ENCODE data around the gene SBF2. TPM values are rescaled to one million over a fixed set of nuclear protein-coding genes. Genes with fewer than 3 reads are reported as not detected.

SBF2 gene
- total and polyA plus RNA-seq, 2 donors (not counting 1 experiment from before 2014, with no cell fraction given) = 5.6 to 17.7 TPM

GRCh38 chr11:10067629-10068300 lies 226.3 kb downstream of the SBF2 start:
- Histone ChIP-seq H3K4me1 (ENCODE audit: control insufficient read depth in 2 of 2, insufficient read depth in 2 of 2, low read length in 2 of 2) (no peaks in the 10 kb centered on the region), H3K4me3 (ENCODE audit: control extremely low read depth in 1 of 5, extremely low read depth in 1 of 5, insufficient read depth in 1 of 5, low read depth in 2 of 5, low read length in 4 of 5) (no peak overlapping the region), H3K36me3 (replicated peaks in 1 of 2; ENCODE audit: control extremely low read depth in 1 of 2, control insufficient read depth in 1 of 2, extremely low read depth in 1 of 2, insufficient read depth in 2 of 2, low read length in 1 of 2) (no peaks in the 10 kb centered on the region), H2AFZ (ENCODE audit: insufficient read depth, low read depth, low read length, poor library complexity, severe bottlenecking) (no peak overlapping the region), H3K27ac (ENCODE audit: low read length in 2 of 2) (no peak overlapping the region), H3K9ac (ENCODE audit: low read length) (no peak overlapping the region), H4K20me1 (ENCODE audit: control insufficient read depth, insufficient read depth, low read length, poor library complexity, severe bottlenecking) (no peaks in the 10 kb centered on the region), H3K79me2 (ENCODE audit: control insufficient read depth, insufficient read depth, low read length) (no peaks in the 10 kb centered on the region), H3K27me3 (replicated peaks in 1 of 4; ENCODE audit: control extremely low read depth in 1 of 4, control insufficient read depth in 3 of 4, insufficient read depth in 4 of 4, low read length in 3 of 4) (no peaks in the 10 kb centered on the region), H3K9me3 (ENCODE audit: control extremely low read depth in 1 of 3, control insufficient read depth in 2 of 3, insufficient read depth in 1 of 3, low read length in 2 of 3) (peaks cover 0 to 1% (median 0%) of the 10 kb centered on the region in 3 donors), H3K4me2 (replicated peaks; ENCODE audit: low read depth, low read length, poor library complexity, severe bottlenecking) (no peak overlapping the region)
- no peak overlapping the region for H3K4me3 Mint-ChIP-seq
- H3K27me3 Mint-ChIP-seq = no peaks in the 10 kb centered on the region
- H3K4me1 Mint-ChIP-seq = no peaks in the 10 kb centered on the region
- no peak for ATAC-seq (ENCODE audit: low read depth)
- intact Hi-C loops (cut with micrococcal nuclease) = no loop called here
- ChIA-PET CTCF (interaction anchor here (0.6 to 2.0 kb wide), 2 partner anchors 9 to 218 kb away, joined by 3 to 7 read pairs; no protein-coding TSS in a partner anchor), POLR2A (no interaction called here)
- DNase-seq = no peak
- H3K27ac Mint-ChIP-seq = no peak overlapping the region
- no CpG with 5 or more reads among the region's 3 CpGs for WGBS (ENCODE audit: insufficient coverage)
- H3K9me3 Mint-ChIP-seq (ENCODE audit: insufficient read depth) = peaks cover 2% of the 10 kb centered on the region
- TF ChIP-seq, protein P1, sequence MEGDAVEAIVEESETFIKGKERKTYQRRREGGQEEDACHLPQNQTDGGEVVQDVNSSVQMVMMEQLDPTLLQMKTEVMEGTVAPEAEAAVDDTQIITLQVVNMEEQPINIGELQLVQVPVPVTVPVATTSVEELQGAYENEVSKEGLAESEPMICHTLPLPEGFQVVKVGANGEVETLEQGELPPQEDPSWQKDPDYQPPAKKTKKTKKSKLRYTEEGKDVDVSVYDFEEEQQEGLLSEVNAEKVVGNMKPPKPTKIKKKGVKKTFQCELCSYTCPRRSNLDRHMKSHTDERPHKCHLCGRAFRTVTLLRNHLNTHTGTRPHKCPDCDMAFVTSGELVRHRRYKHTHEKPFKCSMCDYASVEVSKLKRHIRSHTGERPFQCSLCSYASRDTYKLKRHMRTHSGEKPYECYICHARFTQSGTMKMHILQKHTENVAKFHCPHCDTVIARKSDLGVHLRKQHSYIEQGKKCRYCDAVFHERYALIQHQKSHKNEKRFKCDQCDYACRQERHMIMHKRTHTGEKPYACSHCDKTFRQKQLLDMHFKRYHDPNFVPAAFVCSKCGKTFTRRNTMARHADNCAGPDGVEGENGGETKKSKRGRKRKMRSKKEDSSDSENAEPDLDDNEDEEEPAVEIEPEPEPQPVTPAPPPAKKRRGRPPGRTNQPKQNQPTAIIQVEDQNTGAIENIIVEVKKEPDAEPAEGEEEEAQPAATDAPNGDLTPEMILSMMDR (IDR thresholded peaks at IDR 0.05) = no peak
- no peak for TF ChIP-seq EZH2 (IDR thresholded peaks at IDR 0.05; ENCODE audit: borderline replicate concordance, insufficient read depth, low read depth, low read length, poor library complexity, severe bottlenecking)

DNA sequence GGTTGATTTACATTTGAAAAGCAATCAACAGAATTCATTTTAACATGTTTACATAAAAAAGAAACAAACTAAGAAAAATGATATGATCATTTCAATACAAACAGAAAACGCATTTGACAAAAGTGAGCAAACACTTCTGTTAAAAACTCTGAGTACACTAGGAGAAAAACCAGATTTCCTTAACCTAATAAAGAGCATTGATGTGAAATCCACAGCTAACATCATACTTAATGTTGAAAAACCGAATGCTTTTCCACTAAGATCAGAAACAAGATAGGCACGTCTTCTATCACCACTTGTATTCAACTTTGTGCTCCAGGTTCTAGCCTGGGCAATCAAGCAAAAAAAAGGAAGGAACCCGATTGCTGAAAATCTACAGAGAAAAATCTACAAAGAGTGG lies 227.6 kb downstream of the SBF2 start:
- Histone ChIP-seq H3K4me3 (ENCODE audit: control extremely low read depth in 1 of 5, extremely low read depth in 1 of 5, insufficient read depth in 1 of 5, low read depth in 2 of 5, low read length in 4 of 5) (no peak overlapping the region), H3K4me1 (ENCODE audit: control insufficient read depth in 2 of 2, insufficient read depth in 2 of 2, low read length in 2 of 2) (no peaks in the 10 kb centered on the region), H3K9me3 (ENCODE audit: control extremely low read depth in 1 of 3, control insufficient read depth in 2 of 3, insufficient read depth in 1 of 3, low read length in 2 of 3) (peaks cover 0 to 3% (median 0%) of the 10 kb centered on the region in 3 donors), H3K79me2 (ENCODE audit: control insufficient read depth, insufficient read depth, low read length) (no peaks in the 10 kb centered on the region), H2AFZ (ENCODE audit: insufficient read depth, low read depth, low read length, poor library complexity, severe bottlenecking) (no peak overlapping the region), H4K20me1 (ENCODE audit: control insufficient read depth, insufficient read depth, low read length, poor library complexity, severe bottlenecking) (no peaks in the 10 kb centered on the region), H3K9ac (ENCODE audit: low read length) (no peak overlapping the region), H3K27me3 (replicated peaks in 1 of 4; ENCODE audit: control extremely low read depth in 1 of 4, control insufficient read depth in 3 of 4, insufficient read depth in 4 of 4, low read length in 3 of 4) (no peaks in the 10 kb centered on the region), H3K36me3 (replicated peaks in 1 of 2; ENCODE audit: control extremely low read depth in 1 of 2, control insufficient read depth in 1 of 2, extremely low read depth in 1 of 2, insufficient read depth in 2 of 2, low read length in 1 of 2) (no peaks in the 10 kb centered on the region), H3K4me2 (replicated peaks; ENCODE audit: low read depth, low read length, poor library complexity, severe bottlenecking) (no peak overlapping the region), H3K27ac (ENCODE audit: low read length in 2 of 2) (no peak overlapping the region)
- Mint-ChIP-seq H3K27ac (no peak overlapping the region), H3K27me3 (no peaks in the 10 kb centered on the region), H3K9me3 (ENCODE audit: insufficient read depth) (peaks cover 7% of the 10 kb centered on the region), H3K4me3 (no peak overlapping the region), H3K4me1 (no peaks in the 10 kb centered on the region)
- ATAC-seq (ENCODE audit: low read depth) (no peak), DNase-seq (no peak)
- POLR2A ChIA-PET = no interaction called here
- TF ChIP-seq, protein P1 (IDR thresholded peaks at IDR 0.05) = no peak
- TF ChIP-seq EZH2 (IDR thresholded peaks at IDR 0.05; ENCODE audit: borderline replicate concordance, insufficient read depth, low read depth, low read length, poor library complexity, severe bottlenecking) = no peak
- CTCF ChIA-PET = no interaction called here
- no CpG with 5 or more reads among the region's 4 CpGs for WGBS (ENCODE audit: insufficient coverage)
- intact Hi-C loops (cut with micrococcal nuclease) = no loop called here

Data from B cell (primary cell).